ENCODE measurements around the gene CCR8.

Gene CCR8

DNA sequence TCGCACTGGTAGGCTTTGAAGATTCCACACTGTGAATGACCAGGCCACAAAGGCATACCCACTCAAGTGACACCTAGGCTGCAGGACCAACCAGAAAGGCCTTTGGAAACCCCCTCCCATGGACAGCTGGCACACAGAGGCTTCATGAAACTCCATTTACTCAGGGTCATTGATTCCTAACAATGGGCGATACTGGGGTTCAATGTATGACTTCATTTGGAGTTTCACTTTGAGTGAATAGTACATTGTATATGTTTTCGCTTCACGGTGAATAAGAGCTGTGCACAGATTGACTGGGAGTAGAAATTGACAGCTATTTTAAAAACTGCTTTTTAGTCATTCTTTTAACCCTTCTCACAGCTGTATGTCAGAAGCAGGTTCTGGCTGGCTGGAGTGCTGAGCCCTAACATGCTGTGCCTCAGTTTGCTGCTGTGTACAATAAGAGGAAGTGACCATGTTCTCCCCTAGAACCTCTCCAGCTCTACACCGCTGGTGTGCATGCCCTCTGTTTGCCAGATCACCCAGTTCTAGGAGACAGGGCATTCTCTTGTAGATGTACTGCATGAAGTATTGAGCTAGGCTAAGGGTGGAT is 34.2 kb upstream of the CCR8 start:
- H3K9me2 ChIP-seq (replicated peaks; ENCODE audit: low read depth, low read length), result no peaks in the 10 kb centered on the region
- no peak overlapping the region for H3K4me2 ChIP-seq (ENCODE audit: low read depth, low read length, poor library complexity, severe bottlenecking)
- H3K4me1 ChIP-seq (ENCODE audit: insufficient read depth, low read length, poor library complexity, severe bottlenecking), result peaks cover 30% of the 10 kb centered on the region
- H3K27me3 ChIP-seq (ENCODE audit: insufficient read depth, low read length, poor library complexity, severe bottlenecking), result no peaks in the 10 kb centered on the region
- TF ChIP-seq EZH2phosphoT487 (IDR thresholded peaks at IDR 0.05; ENCODE audit: borderline replicate concordance), result no peak
- TF ChIP-seq, protein P1, sequence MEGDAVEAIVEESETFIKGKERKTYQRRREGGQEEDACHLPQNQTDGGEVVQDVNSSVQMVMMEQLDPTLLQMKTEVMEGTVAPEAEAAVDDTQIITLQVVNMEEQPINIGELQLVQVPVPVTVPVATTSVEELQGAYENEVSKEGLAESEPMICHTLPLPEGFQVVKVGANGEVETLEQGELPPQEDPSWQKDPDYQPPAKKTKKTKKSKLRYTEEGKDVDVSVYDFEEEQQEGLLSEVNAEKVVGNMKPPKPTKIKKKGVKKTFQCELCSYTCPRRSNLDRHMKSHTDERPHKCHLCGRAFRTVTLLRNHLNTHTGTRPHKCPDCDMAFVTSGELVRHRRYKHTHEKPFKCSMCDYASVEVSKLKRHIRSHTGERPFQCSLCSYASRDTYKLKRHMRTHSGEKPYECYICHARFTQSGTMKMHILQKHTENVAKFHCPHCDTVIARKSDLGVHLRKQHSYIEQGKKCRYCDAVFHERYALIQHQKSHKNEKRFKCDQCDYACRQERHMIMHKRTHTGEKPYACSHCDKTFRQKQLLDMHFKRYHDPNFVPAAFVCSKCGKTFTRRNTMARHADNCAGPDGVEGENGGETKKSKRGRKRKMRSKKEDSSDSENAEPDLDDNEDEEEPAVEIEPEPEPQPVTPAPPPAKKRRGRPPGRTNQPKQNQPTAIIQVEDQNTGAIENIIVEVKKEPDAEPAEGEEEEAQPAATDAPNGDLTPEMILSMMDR (conservative IDR thresholded peaks at IDR 0.05; ENCODE audit: low read length), result no peak
- no peaks in the 10 kb centered on the region for H3K36me3 ChIP-seq (ENCODE audit: insufficient read depth, low read length)
- H4K20me1 ChIP-seq (ENCODE audit: insufficient read depth, low read length, poor library complexity, severe bottlenecking), result no peaks in the 10 kb centered on the region
- no peaks in the 10 kb centered on the region for H3F3A ChIP-seq (ENCODE audit: low read depth)
- H3K4me3 ChIP-seq (ENCODE audit: low read length, poor library complexity, severe bottlenecking), result no peak overlapping the region
- peaks cover 16% of the 10 kb centered on the region; the same call in 1 of the 2 replicates for H3K9me3 ChIP-seq (ENCODE audit: insufficient read depth, low read depth, low read length)
- H2AFZ ChIP-seq (ENCODE audit: low read length), result no peak overlapping the region
- H3K79me2 ChIP-seq (ENCODE audit: insufficient read depth, low read length), result no peaks in the 10 kb centered on the region
- no peak overlapping the region for H3K9ac ChIP-seq (ENCODE audit: low read depth, low read length, poor library complexity, severe bottlenecking)

- TF ChIP-seq, protein P1 (conservative IDR thresholded peaks at IDR 0.05; ENCODE audit: low read length), result no peak
- no peak for TF ChIP-seq EZH2phosphoT487 (IDR thresholded peaks at IDR 0.05; ENCODE audit: borderline replicate concordance)
- Histone ChIP-seq H3K4me2 (ENCODE audit: low read depth, low read length, poor library complexity, severe bottlenecking) (no peak overlapping the region), H3K9ac (ENCODE audit: low read depth, low read length, poor library complexity, severe bottlenecking) (no peak overlapping the region)
These were observed 33.1 kb upstream of the CCR8 start for GRCh38 chr3:39296197-39297077.

GRCh38 chr3:39299279-39299678 is 30.2 kb upstream of the CCR8 start:
- H3K36me3 ChIP-seq (ENCODE audit: insufficient read depth, low read length), result no peaks in the 10 kb centered on the region
- peaks cover 29% of the 10 kb centered on the region; the same call in 1 of the 2 replicates for H3K9me3 ChIP-seq (ENCODE audit: insufficient read depth, low read depth, low read length)
- H3K9me2 ChIP-seq (replicated peaks; ENCODE audit: low read depth, low read length), result no peaks in the 10 kb centered on the region
- H2AFZ ChIP-seq (ENCODE audit: low read length), result no peak overlapping the region
- H3K79me2 ChIP-seq (ENCODE audit: insufficient read depth, low read length), result no peaks in the 10 kb centered on the region
- peaks cover 11% of the 10 kb centered on the region for H3K4me1 ChIP-seq (ENCODE audit: insufficient read depth, low read length, poor library complexity, severe bottlenecking)
- no peaks in the 10 kb centered on the region for H4K20me1 ChIP-seq (ENCODE audit: insufficient read depth, low read length, poor library complexity, severe bottlenecking)
- H3K4me3 ChIP-seq (ENCODE audit: low read length, poor library complexity, severe bottlenecking), result no peak overlapping the region
- H3F3A ChIP-seq (ENCODE audit: low read depth), result no peaks in the 10 kb centered on the region
- no peak overlapping the region for H3K4me2 ChIP-seq (ENCODE audit: low read depth, low read length, poor library complexity, severe bottlenecking)
- TF ChIP-seq, protein P1 (conservative IDR thresholded peaks at IDR 0.05; ENCODE audit: low read length), result no peak
- no peak for TF ChIP-seq EZH2phosphoT487 (IDR thresholded peaks at IDR 0.05; ENCODE audit: borderline replicate concordance)
- H3K9ac ChIP-seq (ENCODE audit: low read depth, low read length, poor library complexity, severe bottlenecking), result no peak overlapping the region
- no peaks in the 10 kb centered on the region for H3K27me3 ChIP-seq (ENCODE audit: insufficient read depth, low read length, poor library complexity, severe bottlenecking)

More at GRCh38 chr3:39296197-39297077, 33.1 kb upstream of the CCR8 start:
- Histone ChIP-seq H3K36me3 (ENCODE audit: insufficient read depth, low read length) (no peaks in the 10 kb centered on the region), H2AFZ (ENCODE audit: low read length) (peak overlapping the region; percentile 24; the same call in 1 of the 2 replicates), H3K4me3 (ENCODE audit: low read length, poor library complexity, severe bottlenecking) (no peak overlapping the region), H3K9me3 (ENCODE audit: insufficient read depth, low read depth, low read length) (peaks cover 22% of the 10 kb centered on the region; the same call in 1 of the 2 replicates), H3K4me1 (ENCODE audit: insufficient read depth, low read length, poor library complexity, severe bottlenecking) (peaks cover 28% of the 10 kb centered on the region), H3K79me2 (ENCODE audit: insufficient read depth, low read length) (no peaks in the 10 kb centered on the region), H3F3A (ENCODE audit: low read depth) (no peaks in the 10 kb centered on the region), H3K9me2 (replicated peaks; ENCODE audit: low read depth, low read length) (no peaks in the 10 kb centered on the region), H4K20me1 (ENCODE audit: insufficient read depth, low read length, poor library complexity, severe bottlenecking) (no peaks in the 10 kb centered on the region), H3K27me3 (ENCODE audit: insufficient read depth, low read length, poor library complexity, severe bottlenecking) (no peaks in the 10 kb centered on the region)

All from Loucy (cell line).